HK-2 (cell line): ENCODE results near the gene DDX23.

ENCODE experiments used
- DNase-seq: peaks from one replicate; pipeline ENCODE4 v3.0.0-alpha.2; 2018; ENCODE audit not compliant: unreplicated experiment

The DDX23 gene

DNA sequence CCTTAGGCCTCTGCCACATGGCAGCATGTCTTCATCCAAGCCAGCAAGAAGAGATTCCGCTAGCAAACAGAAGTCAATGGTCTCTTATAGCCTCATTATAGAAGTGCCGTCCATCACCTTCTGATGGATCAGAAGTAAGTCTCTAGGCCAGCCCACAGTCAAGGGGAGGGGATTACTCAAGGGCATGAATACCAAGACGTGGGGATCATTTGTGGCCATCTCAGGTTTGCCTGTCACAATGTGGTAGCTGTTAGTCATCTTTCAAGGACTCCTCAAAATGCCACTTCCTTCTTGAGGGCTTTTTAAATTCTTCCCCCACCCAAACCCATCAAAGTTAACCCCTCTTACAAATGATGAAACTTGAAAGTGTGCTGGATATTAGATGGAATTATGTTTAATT lies 55.0 kb downstream of the DDX23 start:
- no peak for DNase-seq

DNA sequence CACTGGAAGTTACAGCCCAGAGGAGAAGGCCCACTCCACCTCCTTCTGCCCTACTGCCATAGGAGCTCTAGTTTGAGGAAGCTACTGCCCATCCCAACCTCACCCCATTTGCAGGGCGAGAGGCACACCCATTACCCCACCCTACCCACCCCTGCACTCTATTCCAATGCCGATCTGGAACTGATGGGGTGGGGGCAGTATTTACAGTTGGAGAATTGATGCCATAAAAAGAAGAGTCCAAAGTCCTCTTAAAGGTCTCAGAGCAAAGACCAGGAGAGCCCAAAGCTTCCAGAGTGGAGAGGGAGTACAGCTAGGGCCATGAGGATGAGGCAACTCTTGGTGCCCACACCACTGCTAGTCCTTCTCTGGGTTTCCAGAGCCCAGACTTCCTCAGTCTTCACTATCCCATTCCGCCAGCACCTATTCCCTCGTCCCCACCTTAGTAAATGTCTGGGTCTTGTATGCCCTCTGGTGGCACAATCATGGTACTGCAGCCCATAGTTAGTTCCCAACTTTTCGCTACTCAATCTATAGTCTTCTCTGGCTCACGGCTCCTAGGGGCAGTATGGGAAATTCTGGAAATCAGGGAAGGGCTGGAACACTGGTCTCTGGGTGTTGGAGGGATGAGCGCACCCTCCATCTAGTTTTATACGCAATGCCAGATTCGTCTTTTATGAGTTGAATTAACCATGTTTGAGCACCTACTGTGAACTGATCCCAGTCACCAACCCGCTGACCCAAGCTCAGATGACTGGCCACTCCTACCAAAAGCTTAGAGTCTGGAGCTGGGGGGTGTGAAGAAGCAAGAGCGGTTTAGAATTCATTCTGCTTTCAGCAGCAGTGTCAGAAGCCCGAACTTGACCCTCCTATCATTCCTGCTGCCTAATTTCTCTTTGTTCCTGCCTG lies 56.2 kb downstream of the DDX23 start:
- DNase-seq = peak; percentile 77

DNA sequence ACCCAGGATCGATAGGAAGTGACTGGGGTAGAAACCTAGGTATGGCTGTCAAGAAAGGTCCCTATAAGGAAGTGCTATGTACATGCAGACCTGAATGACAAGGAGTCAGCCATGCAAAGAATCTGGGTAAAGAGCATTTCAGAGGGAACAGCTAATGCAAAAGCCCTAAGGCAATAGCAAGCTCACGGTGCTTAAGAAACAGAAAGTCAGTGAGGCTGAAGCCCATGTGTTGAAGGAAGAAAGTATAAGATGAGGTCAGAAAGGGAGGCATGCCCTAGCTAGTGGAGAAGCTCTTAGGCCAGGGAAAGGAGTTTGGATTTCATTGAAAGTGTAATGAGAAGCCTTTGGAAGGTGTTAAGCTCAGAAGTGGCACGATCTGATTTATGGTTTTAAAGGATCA lies 57.1 kb downstream of the DDX23 start:
- no peak for DNase-seq

DNA sequence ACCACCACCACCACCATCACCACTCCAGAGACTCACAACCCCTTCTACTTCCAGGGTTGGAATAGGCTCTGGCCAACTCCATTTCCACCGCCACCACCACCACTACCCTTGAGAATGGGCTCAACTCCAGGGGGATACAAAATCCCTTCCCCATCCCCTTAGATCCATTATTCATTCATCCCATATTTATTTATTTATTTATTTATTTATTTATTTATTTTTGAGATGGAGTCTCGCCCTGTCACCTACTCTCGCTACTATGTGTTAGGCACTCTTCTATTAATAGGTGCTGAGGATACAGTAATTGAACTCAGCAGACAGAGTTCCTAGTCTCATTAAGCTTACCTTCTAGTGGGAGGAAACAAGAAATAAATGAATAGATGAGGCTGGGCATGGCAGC lies 58.3 kb downstream of the DDX23 start:
- DNase-seq = no peak

DNA sequence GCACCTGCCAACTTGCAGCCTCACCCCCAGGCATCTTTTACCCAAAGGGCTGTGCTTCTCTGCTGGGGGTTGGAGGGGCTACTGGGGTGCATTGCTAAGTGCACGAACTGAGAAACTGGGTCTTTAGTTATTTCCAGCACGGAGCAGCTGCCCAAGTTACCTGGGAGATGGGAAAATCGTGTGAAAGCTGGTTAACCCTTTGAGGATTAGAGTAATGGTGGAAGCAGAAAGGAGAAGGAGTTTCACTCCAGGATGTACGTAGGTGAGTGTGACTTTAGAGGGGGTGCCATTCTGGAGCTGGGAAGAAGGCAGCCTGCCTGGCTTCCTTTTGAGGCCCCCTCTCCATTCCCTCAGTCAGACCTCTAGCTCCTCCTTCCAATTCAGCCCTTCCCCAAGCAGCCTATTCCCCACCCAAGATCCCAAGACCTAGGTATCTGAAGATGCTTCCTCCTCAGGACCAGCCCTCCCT lies 62.1 kb downstream of the DDX23 start:
- DNase-seq = no peak

DNA sequence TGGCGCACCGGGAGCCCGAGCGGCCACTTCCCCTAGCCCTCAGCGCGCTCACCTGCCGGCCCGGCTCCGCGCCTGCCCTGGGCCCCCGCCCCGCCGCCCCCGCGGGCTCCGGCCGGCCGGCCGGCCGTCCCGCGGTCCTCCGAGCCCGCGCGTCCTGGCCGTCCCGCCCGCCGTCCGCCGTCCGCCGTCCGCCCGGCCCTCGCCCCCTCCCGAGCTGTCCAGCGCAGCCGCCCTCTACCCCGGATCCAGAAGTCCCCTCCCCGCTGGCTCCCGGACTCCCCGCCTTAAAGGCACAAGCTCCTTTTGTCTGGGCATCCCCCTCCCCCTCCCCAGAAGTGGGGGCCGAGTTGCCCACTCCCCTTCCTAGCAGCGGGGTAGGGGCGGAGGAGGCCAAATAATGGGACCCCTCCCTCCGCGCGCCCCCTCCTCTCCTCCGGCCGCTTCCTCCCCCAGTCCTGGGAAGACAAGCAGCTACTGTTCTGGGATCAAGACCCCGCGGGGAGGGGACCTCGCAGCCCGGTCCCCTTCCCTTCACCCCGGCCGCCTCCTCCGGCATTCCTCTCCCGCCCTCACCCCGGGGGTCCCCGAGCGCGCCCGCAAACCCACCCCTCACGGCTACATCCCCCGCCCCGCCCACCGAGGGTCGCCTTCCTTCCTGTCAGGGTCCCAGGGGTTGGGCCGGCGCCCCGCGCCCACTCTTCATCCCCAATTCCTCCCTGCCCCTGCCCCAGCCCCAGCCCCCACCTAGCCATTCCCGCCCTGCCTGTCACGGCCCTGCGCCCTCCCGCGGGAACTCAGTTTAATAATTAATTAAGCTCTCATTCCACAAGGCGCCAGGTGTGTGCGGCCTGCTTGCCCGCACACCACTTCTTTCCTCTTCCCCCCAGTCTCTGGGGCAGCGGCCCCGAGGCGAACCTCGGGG lies 62.8 kb downstream of the DDX23 start, which contains the start of gene ADCY6:
Gene ADCY6 (minus strand): TSS at position 236 of the 922 bp plus-strand sequence. CDS start 5,655 bp downstream, outside the sequence.
- peak; percentile 71 for DNase-seq

DNA sequence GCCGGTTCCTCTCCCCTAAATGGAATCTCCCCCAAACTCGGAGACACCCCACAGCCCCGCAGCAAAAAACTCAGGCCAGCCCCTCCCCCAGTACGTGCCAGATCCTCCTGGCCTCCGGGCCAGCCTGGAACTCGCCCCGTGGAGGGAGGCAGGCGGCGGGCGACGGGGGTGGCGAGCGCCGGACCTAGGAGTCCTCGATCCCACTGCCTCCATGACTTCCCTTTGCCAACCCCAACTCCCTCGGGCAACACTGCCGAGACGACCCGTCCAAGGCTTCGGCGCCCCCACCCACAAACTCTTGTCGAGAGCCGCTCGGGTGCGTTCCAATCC lies 63.5 kb downstream of the DDX23 start:
- peak; percentile 38 for DNase-seq

DNA sequence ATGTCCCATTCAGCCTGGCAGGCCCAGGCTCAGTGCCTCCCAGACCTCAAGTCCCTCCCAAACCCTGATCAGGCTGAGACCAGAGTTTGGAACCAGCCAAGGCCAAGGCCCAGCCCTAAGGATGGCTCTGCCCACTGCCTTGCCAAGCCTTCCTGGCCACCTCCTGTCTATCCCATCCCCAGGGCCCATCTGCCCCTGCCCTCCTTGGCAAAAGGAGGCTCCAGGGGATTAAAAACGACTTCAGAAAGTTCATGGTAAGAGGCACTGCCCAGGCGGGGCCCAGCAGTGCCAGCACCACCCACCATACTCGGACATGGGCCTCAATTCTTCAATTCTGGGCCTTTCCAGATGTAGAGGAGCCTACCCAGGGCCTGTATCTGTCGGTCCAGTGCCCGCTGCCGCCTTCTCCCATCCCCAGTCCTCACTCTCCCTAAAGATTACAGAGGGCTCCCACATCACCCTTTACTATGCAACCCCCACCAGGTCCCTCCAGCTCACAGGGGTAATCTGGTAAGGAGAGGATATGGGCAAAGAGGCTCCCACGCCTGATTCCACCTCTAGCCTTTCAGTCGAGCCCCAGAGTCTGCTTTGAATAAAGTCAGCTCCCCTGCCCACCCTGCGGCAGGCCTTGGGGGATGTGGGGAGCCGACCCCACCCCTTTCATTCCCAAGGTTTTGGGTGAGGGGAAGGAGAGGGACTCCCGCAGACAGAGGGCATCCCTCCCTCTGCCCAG lies 64.0 kb downstream of the DDX23 start:
- DNase-seq = no peak

DNA sequence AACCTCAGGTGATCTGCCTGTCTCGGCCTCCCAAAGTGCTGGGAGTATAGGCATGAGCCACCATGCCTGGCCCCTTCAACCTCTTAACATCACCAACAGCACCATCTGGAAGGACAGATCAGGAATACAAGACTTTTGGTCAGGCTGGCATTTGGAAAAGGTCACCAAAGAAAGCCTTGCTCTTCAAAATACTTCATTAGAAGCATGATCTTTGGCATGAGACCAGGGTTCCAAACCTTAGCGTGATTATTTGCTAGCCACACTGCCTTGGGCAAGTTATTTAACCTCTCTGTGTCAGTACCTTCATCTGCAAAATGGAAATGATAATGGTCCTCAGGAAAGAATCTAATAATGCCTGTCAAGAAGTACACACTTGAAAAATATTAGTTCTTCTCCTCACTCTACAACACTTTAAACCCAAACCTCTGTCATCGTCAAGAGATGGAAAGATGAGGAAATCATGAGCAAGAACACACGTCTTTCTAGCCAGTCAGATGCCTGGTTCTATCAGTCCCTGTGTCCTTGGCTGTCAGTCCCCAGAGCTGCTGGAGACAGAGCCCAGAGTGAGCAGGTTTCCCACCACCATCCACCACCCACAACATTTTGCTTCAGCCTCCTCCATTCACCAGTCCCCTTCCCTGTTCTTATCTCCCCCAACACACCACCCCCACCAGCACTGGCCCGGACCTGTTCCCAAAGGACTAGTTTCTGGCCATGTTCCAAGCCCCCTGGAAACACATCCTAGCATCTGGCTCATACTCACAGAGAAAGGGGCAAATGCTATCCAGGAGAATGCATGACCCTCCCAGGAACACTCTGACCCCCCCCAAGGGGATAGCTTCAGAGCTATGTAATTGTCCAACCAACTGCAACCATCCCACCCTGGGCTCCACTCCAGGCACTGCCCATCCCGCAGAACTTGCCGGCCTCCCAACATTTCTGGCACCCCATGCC lies 65.1 kb downstream of the DDX23 start:
- DNase-seq = no peak

DNA sequence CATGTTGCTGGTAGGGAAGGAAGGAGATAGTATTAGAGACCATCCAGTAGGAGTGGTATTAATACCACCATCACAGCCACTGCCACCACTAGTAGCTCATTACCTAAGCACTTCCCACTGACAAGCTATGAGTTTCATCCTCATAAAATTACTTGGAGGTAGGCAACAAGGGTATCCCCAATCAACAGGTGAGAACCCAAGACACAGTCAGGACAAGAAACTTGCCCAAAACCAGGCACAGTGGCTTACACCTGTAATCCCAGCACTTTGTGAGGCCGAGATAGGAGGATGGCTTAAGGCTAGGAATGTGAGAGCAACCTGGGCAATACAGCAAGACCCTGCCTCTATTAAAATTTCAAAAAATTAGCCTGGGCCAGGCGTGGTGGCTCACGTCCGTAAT lies 68.5 kb downstream of the DDX23 start:
- DNase-seq = no peak

DNA sequence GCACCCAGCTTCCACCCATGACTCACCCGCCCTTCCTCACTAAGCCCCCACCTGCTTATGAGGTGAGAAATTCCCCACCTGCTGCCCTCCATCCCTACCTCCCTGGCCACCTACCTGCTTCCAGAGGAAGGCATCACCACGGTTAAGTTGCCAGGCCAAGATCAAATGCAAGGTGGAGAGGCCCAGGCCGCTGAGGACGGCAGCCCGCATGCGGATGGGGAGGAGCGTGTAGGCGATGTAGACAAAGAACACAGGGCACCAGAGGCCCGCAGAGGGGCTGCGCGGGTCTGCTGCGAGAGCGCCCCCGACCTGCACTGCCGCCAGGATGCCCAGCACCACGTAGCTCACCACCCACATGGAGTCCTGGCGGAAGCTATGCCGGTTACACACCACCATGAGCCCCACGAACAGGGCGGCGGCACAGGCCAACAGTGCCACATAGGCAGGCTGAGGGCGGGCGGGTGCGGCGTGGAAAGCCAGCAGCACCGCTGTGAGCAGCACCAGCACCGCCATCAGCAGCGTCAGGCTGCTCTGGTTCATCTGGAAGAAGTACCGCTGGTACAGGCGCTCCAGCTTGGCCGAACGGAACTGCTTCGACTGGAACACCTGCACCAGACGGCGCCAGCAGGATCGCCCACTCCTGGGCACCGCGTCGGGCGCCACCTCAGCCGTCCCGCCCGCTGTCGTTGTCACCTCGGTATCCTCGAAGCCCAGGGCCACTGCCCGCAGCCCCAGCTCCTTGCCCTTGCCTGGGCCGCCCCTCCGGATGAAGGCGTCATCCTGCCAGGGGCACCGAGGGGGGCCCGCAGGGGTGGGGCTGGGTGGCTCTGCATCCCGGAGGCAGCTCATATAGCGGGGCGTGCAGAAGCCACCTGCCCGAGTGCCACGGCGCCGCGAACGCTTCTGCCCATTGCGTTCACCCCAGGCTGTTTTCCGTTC lies 69.2 kb downstream of the DDX23 start:
- no peak for DNase-seq

DNA sequence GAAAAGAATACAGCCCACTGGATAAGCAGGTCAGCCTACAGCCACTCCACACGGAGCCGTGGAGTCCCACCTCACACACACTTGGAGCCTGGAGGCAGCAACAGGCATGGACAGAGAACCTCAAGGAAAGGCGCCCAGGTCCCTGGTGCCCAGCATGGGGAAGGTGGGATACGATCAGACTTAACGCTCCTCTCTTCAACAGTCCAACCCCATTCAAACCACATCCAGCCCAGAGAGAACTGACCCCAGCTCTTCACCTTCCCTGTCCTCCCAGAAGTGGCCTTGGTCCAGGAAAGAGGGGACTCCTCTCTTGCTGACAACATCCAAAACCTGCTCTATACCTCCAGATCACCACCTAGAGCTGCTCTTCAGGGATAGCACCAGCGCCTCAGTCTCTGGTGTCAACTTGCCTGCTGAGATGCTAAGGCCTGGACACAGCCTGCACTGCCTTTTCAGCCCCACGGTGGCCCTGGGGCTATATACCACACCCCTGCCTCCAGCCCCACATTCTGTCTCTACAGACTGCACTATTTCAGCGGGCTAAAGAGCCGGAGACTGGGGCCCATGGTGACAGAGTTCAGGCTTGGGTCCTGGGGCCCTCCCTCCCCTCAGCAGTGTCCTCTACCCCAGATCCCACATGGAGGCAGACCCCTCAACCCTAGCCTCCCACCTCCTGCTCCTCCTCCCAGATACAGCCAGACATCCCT lies 70.1 kb downstream of the DDX23 start:
- DNase-seq = no peak

DNA sequence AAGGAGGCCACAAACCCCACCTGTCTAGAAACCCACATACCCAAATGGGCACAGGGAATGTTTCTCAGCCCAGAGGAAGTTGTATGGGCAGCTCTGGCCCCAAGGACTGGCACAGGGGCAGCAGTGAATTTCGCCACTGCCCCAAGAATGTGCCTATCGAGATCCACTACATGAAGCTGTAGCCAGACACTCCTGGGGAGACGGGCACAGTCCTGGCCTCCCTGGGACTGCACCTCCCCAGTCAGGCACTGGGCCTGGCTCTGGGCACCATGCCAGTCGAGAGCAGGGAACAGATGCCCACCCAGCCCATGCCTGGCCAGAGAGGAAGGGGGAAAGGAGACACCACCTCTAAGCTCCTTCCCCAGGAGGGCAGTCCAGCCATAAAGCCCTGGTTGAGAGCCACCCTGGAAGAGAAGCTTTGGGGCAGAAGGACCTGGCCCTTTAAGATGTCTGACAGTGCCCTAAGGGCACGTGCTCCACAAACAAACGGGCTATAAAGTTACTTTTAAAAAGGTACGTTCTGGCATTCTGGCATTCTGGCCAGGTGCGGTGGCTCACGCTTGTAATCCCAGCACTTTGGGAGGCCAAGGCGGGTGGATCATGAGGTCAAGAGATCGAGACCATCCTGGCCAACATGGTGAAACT lies 71.5 kb downstream of the DDX23 start:
- no peak for DNase-seq

DNA sequence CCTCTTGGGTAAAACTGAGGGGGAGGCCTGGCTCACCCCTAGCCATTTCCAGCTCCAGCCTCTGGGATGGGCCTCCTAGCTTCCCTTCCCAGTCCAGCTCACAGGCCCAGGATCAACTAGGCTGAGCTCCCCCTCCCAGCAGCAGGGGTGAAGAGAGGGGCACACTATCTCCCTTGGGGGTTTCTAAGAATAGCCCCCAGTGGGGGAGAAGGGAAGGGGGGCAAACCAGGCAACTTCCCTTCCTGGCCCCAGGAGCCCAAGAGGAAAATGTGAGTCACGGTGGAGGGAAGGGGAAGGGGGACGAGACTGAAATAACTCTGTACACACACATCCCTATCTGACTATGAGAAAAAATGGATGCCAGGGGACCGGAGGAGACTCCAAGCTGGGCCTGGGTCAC lies 72.1 kb downstream of the DDX23 start:
- DNase-seq = no peak
